Omental fat pad (tissue), 4 donors: ENCODE data around the gene MAPK9. TPM values are rescaled to one million over a fixed set of nuclear protein-coding genes. Genes with fewer than 3 reads are reported as not detected.
"Not testable (repeated sequence)": the region's sequence is repeated elsewhere in the genome, so short reads cannot be mapped to it uniquely, and the experiment has no call there.

Experiments used
- ATAC-seq: fragments of 150-250 bp; one replicate; pipeline ENCODE4 v1.9.1; 2016; ENCODE audit warnings: mild to moderate bottlenecking, moderate library complexity; ENCODE audit not compliant: low FRiP score
- DNase-seq: peaks from one replicate; pipeline ENCODE4 v3.0.0-alpha.2; 2019; ENCODE audit warnings: low spot score
- total RNA-seq, 4 donors: library from RNA; depleted of rRNA; stranded (reverse); fragments of >200 nt; gene quantifications; one replicate each; pipeline ENCODE4 v1.1.0, GENCODE V29; 2016
- TF ChIP-seq, protein P1 (sequence below), 3 donors: fragments of 450-650 bp; IDR thresholded peaks; one replicate each; pipeline ENCODE4 v1.5.1; 2016 to 2017; ENCODE audit warnings: antibody characterized with exemption in 3 of 3, mild to moderate bottlenecking in 3 of 3, moderate library complexity in 2 of 3

MAPK9 gene
- total RNA-seq, 4 donors from 2014 or later: 18.6 to 31.6 (median 29.6) TPM

DNA sequence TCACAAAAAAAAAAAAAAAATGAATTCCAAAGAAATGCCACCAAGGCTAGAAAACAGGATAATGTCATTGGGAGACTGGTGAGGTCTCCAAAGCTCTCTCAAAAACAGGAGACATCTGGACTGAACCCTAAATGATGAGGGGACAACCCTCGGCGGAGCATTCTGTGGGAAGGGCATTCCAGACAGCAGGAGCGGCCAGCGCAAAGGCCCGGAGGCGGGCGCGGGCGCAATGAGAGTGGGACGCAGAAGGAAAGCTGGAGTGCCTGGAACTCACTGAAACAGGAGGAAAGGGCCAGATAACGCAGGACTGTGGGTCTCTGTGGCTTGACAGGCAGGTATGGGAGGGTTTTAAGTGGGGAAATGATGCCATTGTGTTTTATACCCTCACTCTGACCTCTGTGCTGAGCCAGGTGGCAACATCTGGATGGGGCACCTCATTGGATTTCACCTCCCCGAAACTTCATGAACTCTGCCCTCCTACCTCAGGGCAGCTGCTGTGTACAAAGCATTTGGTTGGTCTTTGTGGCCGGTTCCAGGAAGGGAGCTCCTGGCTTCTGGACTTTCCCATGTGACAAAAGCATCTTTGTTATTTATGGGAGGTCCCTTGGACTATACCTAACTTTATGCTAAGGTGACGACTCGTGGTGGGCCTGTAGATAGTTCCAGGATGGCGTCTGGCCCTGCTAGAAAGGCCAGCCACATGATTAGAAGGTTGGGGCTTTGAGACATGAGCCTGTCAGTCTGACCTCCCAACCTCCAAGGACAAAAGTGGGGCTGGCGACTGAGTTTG, 11.5 kb upstream of the MAPK9 start:
- TF ChIP-seq, protein P1, sequence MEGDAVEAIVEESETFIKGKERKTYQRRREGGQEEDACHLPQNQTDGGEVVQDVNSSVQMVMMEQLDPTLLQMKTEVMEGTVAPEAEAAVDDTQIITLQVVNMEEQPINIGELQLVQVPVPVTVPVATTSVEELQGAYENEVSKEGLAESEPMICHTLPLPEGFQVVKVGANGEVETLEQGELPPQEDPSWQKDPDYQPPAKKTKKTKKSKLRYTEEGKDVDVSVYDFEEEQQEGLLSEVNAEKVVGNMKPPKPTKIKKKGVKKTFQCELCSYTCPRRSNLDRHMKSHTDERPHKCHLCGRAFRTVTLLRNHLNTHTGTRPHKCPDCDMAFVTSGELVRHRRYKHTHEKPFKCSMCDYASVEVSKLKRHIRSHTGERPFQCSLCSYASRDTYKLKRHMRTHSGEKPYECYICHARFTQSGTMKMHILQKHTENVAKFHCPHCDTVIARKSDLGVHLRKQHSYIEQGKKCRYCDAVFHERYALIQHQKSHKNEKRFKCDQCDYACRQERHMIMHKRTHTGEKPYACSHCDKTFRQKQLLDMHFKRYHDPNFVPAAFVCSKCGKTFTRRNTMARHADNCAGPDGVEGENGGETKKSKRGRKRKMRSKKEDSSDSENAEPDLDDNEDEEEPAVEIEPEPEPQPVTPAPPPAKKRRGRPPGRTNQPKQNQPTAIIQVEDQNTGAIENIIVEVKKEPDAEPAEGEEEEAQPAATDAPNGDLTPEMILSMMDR (IDR thresholded peaks at IDR 0.05): no peak
- DNase-seq (peak; percentile 21), ATAC-seq (no peak)

DNA sequence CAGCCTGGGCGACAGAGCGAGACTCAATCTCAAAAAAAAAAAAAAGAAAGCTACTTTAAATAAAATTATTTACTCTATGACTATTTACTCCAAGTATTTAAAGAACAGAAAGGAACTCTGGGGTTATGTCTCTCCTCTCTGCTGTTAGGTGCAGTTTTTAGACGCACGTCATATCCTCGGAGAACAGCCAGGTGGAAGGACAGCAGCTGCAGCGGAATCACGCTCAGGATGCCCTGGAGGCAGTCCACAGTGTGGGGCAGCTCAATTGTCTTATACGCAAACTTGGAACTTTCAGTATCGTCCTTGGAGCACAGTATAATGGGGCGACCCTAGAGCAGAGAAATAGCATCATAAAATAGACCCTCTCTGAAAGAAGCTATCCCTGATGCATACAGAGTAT, 10.4 kb upstream of the MAPK9 start:
- peak; percentile 9 for DNase-seq
- TF ChIP-seq, protein P1 (IDR thresholded peaks at IDR 0.05): no peak
- no peak for ATAC-seq

DNA sequence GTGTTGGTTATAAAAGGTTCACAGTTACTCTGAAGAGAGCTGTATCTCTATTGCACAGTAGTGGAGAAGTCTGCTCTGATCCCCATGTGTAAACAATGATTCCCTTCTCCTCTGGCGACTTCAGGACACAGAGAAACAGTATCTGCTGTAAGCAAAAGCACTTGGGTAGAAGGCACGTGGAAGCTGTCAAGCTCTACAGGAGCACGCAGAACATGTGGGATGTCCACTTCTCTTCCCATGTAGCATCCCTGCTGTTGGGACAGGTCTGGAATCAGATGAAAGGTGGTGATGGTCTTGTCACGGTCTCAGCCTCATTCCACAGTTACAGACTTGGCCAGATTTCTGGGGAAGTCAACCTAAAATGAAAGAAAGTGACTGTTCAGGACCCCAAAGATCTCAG, 9.4 kb upstream of the MAPK9 start:
- DNase-seq (peak; percentile 16), ATAC-seq (no peak)
- TF ChIP-seq, protein P1 (IDR thresholded peaks at IDR 0.05): no peak

DNA sequence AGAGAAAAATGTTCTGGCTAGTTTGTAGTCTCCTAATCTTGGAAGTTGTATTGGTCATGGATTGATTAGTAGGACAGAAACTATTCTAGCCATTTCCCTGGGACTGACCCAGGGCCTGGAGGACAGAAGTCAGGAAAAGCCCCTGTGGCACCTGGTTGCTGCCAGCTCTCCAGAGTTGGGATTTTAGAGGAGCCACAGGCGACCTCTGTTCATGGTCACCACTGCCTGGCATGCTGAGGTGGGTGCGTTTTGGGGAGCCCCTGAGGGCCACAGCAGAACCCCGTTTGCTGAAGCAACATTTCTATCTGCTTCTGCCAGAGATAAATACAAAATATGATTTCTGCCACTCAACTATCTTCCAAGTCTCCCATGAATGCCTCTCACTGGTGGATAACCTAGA, 7.6 kb upstream of the MAPK9 start:
- ATAC-seq: no peak

DNA sequence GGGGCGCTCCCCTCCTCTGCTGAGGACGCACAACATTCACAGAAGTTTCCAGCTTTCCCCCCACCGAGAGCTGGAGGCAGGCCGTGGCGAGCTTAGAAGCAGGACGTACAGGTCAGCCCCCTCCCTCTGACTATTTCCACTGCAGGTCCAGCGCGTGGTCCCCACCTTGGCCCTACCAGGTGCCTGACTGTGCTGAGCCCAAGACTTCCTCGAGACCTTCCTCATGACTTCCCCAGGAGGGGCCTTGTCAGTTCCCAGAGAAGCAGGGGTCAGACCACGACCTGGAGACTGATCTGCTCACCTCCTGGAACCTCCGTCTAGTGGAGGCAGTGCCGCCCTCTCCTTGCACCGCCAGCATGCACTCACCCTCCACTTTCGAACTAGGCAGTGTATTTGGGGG, 7.1 kb upstream of the MAPK9 start:
- DNase-seq: peak; percentile 20
- ATAC-seq: not testable (repeated sequence)

More for the DNA sequence above, 7.6 kb upstream of the MAPK9 start:
- TF ChIP-seq, protein P1 (IDR thresholded peaks at IDR 0.05): no peak
- no peak for DNase-seq

DNA sequence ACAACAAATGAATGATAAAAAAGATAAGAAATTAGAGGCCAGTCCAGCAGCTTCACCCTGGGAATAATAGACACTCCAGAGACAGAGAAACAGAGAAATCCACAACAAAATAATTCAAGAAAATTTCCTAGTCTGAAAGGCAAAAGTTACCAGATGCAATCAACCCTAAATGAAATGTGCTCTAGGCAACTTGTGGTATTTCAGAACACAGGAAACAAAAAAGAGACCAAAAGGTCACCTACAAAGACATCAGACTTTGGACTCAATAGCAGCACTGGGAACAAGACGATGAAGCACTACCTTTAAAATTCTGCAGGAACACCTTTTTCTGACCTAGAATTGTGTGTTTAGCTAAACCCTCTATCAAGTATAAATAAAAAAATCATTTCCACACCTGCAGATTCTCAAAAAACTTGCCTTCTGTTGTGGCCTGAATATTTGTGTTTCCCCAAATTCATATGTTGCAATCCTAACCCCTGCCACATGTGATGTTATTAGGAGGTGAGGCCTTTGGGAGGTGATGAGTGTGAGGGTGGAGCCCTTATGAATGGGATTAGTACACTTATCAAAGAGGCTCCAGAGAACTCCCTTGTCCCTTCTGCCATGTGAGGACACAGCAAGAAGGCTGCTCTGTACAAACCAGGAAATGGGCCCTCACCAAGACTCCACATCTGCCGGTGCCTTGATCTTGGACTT, 5.9 kb upstream of the MAPK9 start:
- DNase-seq (no peak), ATAC-seq (no peak)
- TF ChIP-seq, protein P1 (IDR thresholded peaks at IDR 0.05): no peak

DNA sequence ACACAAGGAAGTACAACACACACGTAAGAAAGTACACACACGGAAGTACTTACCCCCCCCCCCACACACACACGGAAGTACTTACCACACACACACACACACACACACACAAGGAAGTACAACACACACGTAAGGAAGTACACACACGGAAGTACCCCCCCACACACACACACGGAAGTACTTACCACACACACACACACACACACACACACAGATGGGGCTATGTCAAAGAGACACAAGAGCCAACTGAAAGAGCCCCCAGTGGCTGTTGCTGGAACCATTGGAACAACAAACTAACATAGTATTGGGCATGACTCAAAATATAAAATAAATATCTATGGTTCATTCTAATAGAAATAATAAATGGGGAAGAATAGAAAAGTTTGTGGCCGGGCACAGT, 4.9 kb upstream of the MAPK9 start:
- TF ChIP-seq, protein P1 (IDR thresholded peaks at IDR 0.05): no peak
- DNase-seq (no peak), ATAC-seq (no peak)
